Measurements from ENCODE around the gene NHSL2. TPM values are rescaled to one million over a fixed set of nuclear protein-coding genes. Genes with fewer than 3 reads are reported as not detected.

The NHSL2 gene
- polyA plus RNA-seq, 12 donors = 7.5 to 33.2 (median 9.5) TPM; not detected in 1

DNA sequence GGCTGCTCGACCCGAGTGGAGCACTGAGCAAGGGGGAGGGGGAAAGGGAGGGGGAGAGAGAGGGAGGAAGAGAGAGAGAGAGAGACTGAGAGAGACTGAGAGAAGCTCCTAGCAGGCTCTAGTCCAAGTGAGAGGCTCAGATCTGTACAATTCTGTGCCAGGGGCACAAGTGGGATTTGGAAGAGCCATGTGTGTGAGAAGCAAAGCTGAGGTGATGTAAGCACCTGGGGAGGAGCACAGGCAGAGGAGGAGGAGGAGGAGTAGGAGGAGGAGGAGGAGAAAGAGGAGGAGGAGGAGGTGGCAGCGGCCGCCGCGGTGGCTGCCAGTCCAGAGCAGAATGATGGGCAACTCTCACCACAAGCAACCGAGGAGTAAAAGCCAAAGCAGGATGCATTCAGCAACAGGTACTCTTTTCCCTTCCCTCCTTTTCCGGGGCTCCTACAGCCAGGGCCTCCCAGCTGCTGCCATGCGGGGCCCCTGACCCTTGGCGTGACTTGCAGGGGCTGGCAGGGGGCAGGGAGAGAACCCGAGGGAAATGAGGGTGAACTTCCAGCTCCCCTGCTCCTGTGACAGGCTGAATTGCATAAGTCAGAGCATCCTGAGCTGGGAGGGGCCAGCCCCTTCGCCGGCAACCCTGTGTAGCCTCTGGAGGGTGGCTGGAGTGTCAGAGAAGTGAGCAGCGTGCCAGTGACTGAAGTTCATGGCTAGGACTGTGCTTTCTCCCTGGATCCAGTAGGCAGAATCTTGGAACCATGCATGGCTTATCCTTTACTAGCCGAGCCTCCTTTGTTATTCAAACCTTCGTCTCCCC lies 158.9 kb downstream of the NHSL2 start:
- DNase-seq = no peak

DNA sequence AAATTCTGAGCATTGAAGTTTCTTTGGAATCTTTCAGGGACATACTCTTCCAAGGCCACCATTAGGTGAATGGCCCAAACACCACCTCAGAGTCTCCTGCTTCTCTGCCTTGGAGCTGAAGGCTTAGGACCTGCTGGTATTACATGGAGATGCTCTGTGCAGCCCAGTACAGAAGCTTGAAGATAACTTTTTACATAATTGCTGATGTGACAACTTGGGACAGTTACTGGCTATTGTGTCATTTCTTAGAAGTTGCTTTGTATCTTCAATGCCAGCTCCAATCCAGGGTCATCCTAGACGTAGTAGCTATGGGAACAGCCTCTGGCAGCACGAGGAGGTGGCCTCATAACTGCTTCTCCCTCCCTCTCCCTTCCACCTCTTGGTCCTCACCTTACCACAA lies 160.6 kb downstream of the NHSL2 start:
- DNase-seq = no peak

DNA sequence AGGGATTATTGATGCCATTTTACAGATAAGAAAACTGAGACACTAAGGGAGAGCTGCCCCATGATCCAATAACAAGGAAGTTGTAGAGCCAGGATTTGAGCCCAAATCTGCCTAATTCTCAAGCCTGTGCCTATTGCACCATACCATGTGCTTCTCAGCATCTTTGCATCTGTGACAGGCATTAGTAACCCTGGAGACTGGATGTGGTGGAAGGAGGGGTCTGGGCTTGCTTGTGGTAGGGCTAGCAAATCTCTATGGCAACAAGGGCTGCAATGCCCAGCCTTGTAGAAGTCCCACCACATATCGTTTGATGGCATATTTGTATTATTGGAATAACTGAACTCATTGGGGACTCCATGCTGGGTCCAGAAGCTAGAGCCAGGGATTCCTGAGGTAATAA lies 163.0 kb downstream of the NHSL2 start:
- no peak for DNase-seq

DNA sequence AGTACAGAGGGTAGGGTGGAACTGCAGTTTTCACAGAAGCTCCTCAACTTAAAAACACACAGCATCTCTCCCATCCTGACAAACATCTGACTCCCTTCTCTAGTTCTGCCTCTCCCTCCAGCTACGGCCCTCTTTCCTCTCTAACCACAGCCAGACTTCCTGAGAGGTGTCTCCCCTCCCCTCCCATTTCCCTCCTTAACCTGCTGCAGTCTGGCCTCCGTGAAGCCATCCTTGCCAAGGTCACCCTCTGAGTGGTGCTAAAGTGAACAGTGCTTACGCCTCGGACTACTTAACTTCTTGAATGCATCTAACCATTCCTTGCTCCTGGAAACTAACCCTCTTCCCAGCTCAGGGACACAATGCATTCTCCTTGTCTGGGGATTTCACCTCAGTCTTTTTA lies 167.8 kb downstream of the NHSL2 start:
- DNase-seq = no peak

DNA sequence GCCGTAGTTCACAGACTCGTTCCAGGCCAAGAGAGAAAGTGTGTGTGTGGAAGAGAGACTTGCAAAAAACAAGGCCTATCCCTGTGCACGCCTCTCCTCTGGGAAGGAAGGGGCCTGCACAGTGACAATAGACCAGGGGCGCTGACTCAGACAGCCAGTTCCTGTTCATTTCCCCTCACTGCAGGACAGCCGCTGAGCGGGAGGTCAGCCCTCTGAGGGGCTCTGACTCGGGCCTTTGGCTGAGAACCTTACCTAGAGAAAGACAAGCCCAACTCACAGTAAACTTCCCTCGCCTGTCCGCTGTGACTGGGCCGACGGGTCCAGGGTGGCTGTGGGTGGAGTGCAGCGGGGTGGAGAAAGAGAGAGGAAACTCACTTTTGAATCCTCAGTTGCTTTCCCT lies 169.0 kb downstream of the NHSL2 start:
- no peak for DNase-seq

DNA sequence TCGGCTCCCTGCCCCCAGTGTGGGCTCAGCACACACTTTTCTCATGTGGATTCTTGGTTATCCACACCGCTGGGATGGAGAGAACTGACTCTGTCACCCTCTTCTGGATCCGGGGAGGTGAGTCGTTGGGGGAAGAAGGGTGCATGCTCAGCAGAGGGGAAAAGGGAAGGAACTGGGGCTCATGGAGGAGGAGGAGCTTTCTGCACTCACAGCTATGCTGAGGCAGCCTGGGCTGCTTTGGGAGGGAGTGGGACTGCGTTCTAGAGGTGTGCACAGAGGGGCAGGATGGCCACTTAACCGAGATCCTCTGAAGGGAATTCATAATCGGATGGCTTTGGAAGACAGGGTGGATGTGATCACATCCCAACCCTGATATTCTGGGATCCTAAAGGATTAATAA lies 169.5 kb downstream of the NHSL2 start:
- no peak for DNase-seq

DNA sequence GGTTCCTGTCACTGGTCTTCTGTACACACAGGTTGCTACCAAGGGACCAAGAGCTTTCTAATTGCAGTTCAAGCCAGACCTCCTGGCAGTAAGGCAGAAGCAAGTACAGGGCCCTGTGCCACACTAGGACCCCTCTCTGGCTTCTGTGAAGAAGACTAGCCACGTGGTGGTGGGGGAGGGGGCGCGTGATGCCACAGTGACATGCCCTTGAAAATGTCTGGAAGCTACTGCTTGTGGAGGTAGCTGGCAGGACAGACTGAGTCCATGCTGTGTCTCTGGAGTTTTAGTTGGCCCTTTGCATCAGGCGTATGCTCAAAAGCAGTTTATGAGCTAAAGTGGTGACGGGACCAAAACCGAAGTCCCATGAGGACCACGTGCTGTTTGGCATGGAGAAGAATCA lies 170.2 kb downstream of the NHSL2 start:
- DNase-seq = no peak

DNA sequence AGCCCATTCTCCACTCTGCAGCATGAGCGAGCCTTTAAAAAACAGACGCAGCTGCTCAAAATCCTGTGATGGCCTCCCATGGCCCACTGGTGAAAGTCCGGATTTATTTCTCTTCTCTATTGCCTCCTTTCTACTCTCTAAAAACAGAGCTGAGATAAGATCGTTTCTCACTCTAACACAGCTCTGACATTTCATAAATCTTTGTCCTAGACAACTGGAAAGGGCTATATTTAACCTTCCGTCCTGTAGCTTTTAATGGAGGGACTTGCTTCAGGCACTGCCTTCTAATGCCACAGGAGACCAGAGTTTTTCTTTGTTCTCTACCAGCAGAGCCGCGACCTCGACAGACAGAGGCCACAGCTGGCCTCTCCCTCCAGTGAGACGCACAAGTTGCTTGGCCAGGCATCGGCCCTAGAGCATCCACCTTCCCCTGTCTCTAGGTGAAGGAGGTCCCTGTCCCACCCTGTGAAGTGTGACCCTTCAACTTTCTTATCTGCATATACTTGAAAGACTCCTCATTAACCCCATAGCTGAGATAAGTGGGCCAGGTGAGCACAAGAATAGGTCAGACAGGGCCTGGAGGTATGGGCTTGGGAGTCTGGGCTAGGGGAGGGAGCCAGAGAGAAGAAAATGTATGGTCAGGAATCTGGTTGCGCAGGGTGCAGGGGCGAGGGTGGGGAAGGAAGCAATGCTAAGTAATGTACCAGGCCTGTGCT lies 171.1 kb downstream of the NHSL2 start:
- DNase-seq = no peak

DNA sequence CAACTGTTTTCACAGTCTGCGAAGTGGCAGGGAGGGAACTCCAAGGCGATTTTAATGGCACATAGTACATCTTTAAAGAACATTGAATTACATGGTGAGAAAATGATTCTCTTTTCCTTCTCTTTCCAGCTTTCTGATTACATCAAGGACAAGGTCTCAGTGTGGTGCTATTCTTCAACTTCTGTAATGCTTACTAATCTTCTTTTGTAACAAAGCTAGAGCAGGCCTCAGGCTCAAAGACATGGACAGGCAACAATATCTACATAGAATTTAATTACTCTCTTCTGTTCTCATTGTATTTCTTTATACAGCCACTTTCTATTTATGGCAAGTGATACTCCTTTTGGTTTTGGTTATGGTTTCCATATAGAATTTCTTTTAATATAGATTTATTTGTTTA lies 172.6 kb downstream of the NHSL2 start:
- no peak for DNase-seq

DNA sequence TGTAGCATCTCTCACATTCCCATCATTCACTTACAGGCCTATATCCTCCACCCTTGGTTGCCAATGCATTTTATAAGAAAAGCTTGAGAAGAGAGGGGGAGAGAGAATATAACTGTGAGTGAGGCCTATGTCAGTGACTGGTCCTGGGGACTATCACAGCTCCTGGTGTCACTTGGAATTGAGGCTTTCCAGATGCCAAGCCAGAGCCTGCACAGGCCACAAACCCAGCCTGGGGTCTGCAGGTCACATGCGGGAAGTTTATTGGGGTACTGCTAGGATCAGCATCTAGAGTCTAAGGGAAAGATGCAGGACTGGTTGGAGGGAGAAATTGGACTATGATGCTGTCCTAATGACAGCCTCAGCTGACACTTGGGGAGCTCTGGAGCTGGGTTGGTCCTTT lies 173.5 kb downstream of the NHSL2 start:
- DNase-seq = no peak

DNA sequence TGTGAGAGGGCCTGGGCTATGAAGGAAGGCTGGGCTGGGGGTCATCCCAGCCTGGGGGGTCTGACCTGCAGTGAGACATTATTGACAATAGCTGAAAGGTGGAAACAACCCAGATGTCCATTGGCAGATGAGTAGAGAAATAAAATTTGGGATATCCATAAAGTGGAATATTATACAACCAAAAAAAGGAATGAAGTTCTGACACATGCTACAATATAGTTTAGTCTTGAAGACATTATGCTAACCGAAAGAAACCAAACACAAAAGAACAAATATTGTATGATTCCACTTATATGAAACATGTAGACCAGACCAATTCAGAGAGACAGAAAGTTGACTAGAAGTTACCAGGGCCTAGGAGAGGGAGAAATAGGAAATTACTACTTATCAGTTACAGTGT lies 176.3 kb downstream of the NHSL2 start:
- no peak for DNase-seq

DNA sequence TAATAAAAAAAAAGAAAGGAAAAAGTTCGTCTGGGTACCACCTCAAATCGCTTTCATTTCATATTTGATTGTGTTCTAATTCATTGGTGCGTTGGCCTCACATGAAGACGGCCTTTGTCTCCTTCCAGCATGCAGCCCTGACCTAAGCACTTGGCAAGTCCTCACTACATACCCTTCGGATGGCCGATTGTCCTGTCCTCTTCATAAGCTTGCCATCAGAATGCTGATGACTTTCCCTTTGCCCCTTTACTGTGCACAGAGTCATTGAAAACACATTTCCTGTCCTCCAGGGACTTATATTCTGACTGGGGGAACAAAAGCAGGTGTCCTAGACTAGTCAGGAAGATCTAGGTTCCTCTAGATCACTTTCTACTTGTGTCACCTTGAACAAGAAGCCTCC lies 178.1 kb downstream of the NHSL2 start:
- no peak for DNase-seq

DNA sequence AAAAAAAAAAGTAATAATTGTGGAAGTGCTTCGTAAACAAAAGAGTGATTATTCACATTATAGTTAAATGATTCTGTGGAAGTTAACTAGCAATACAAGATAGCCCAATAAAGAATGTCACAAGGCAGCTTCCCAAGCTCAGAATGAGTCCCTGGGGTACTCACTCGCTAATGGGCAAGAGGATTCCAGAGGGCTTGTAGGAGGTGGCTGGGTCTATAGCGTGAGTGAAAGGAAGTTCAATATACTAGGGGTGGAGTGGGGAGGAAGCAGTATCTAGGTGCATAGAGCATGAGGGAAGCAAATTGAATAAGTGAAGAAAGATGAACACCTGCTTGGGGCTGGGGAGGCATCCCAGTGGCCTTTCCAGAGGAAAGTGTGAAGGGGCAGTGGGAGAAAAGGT lies 178.6 kb downstream of the NHSL2 start:
- no peak for DNase-seq

DNA sequence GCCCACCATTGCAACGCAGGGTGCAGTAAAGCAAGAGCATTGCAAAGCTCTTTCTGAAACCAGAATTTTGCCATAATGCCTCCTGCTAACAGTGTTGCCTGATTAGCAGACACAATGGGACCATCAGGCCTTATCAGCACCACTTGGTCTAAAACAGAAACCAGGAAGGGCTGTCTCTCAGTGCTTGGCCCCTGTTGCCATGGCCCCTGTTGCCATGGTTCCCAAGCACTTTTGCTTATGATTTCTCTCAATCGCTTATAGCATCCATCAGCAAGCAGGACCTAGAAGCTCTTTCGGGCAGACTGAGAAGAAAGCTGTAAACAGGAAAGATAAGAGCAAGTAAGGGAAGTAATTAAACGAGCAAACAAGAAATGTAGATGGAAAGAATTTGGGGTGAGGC lies 184.2 kb downstream of the NHSL2 start:
- no peak for DNase-seq

DNA sequence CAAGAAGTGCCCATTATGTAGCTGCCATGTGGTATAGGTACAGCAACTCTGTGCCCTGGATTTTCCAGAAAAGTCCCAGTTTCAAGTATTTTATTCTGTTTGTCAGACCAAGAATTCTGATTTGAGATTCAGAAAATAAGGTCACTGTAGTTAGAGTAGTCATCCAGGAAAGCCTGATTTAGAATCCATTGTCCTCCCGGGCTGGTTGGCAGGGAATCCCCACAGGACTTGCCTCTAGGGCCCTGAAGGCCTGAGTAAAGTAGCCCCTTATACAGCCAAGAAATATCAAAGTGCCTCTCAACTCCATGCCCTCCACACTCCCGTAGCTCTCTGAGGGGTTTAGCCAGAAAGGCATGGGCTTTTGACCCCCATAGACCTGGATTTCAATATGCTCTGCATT lies 184.7 kb downstream of the NHSL2 start:
- no peak for DNase-seq

DNA sequence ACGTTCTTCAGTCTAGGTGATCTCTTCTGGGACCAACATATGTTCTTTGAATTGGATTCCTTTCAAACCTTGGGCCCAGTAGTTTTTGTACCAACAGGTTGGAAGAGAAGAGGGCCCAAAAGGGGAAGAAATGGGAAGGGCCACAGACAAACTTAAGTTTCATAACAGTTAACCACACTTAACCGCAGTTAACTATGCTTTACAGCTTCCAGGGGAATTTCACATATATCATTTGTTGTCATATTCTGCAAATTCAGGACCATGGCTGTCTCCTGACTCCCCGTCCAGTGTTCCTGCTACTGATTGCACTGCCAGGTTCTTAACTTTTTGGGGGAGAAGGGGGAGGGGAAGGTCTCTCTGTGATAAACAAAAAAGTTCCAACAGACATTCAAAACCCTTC lies 186.5 kb downstream of the NHSL2 start:
- DNase-seq = no peak

DNA sequence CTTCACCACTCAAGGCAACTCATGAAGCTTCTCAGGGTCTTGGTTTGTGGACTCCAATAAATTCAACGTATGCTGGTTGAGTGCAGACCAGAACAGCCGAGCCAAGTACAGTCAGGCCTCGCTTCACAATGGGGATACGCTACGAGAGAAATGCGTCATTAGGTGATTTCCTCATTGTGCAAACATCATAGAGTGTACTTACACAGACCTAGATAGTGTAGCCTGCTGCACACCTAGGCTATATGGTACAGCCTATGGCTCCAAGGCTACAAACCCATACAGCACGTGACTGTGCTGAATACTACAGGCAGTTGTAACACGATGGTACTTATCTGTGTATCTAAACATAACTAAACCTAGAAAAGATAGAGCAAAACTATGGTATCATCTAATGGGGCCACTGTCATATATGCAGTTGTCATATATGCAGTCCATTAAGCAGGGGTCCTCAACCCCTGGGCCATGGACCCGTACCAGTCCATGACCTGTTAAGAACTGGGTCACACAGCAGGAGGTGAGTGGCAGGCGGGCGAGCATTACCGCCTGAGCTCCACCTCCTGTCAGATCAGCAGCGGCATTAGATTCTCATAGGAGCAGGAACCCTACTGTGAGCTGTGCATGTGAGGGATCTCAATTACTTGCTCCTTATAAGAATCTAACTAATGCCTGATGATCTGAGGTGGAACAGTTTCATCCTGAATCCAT lies 189.6 kb downstream of the NHSL2 start:
- DNase-seq = no peak

DNA sequence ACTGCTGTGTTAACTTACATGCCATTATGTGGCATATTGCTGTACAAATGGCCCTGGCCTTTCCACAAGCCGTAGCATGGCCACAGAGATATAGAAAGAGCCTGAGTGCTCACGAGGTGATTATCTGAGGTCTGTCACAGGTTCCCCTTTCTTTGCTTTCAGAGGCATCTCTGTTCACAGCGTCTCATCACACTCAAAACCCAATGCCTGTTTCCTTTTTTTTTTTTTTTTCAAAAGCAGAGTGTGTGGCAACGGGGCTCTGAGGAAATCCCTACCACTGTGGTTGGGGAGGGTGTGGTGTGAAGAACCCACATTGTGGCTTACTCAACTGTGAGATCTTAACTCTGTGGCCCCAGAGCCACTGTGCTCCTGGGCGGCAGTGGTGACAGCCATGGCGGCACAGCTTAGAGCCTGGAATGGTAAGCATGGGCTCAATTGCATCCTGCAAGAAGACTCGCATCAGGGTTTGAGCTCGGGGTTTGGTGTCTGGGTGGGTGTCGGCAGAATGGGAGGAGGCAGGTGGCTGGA lies 190.2 kb downstream of the NHSL2 start:
- DNase-seq = no peak

DNA sequence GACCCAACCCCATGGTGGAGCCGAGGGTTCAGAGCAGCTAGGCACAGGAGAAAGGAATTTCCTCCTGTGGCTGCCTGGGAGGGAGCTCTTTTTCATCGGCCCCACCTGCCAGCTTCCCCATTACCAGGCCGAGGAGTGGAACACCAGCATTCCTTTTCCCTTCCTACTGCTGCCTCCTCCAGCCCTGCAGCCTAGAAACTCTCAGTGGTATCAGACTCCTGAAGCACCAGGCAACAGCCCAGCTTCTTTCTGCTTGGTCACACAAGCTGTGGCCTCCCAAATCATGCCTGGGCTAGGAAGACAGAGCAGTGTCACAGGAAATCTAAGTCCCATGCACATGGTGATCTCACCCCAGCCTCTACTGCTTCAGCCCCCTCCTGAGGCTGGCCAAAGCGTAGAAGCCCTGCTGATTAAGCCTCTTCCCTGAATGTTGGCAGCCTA lies 191.0 kb downstream of the NHSL2 start:
- no peak for DNase-seq

DNA sequence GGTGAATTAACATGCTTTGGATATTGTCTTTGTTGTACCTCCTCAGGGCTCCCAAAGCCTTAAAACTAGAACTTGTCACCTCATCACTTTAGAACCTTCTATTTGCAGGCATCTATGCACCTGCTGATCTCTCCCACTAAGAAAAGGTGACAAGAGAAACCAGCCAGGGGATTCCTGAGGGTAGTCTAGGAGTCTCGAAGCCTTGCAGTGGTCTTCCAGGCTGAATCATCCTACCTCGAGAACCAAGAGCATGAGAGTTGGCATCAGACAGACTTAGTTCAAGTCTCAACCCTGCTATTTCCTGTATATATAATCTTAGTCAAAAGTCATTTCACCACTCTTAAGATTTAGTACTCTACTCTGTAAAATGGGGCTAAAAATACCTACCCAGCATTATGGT lies 191.5 kb downstream of the NHSL2 start:
- DNase-seq = no peak

DNA sequence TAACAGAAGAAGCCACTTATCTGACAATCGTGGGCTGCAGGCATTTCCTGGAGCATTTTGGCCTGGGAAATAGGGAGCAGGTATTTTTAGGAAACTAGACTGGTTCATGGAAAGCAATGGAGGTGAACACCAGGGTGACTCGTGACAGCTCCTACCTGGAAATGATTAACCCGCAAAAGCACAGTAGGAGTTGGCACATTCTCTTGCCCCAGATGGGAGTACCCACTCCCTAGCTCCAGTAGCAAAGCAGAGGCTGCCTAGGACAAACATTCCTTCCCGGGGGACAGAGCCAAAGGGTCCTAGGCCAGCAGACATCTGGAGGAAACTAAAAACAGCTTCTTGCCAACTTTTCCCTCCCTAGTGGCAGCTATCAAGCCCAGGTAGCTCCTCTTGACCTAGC lies 192.1 kb downstream of the NHSL2 start:
- DNase-seq = no peak

DNA sequence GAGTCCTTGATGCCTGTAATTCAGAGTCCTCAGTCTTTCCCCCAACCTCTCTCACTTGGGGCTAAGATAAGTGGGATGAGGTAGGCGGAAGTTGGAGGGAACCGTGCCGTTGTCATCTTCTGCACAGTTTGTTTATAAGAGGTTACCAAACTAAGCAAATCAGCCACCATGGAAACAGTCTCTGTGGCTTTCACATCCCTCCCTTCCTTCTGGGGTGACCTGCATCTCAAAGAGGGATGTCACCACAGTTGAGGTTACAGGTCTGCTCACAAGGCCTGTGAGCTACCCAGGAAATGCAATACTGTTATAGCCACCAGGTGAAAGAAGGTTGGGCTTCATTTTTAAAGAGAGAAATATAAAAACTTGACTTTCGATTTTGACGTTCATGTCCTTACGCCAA lies 194.8 kb downstream of the NHSL2 start:
- no peak for DNase-seq

DNA sequence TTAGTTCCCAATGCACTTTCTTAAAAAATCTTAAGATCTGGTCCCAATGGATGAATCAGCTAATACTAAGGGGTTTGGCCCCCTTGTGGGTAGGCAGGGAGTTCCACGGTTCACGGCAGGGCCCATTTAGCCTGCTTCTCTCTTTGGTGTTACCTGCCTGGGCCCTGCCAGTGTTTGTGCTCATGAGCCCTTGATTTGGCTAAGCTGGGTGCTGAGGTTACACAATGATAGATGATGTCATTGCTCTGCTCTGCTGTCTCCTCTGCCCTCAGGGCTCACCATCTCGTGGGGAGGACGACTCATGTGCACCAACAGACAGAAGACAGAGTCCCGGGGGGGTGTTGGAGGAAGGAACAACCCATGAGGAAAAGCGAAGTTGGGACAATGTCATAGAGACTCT lies 196.7 kb downstream of the NHSL2 start:
- no peak for DNase-seq
